ENCODE measurements around the gene BCL2L13.
"Not testable (repeated sequence)": the region's sequence is repeated elsewhere in the genome, so short reads cannot be mapped to it uniquely, and the experiment has no call there.

BCL2L13 gene

GRCh38 chr22:17641269-17641668, 2.7 kb downstream of the BCL2L13 start:
- H3K4me1 ChIP-seq = peaks cover 18 to 30% (median 22%) of the 10 kb centered on the region in 10 experiments
- no peak overlapping the region for H3K9ac ChIP-seq
- H3K27ac ChIP-seq = no peak overlapping the region
- no peak for TF ChIP-seq Cebpa-rat (IDR thresholded peaks at IDR 0.05)
- no peak overlapping the region for H3K4me3 ChIP-seq
- no peaks in the 10 kb centered on the region for H3K27me3 ChIP-seq
- H3K4me2 ChIP-seq = no peak overlapping the region
- peaks cover 0 to 17% (median 0%) of the 10 kb centered on the region in 11 experiments; a peak in 7 of 22 replicates for H4K20me1 ChIP-seq
- H3K36me3 ChIP-seq = peaks cover 0 to 58% (median 28%) of the 10 kb centered on the region in 11 experiments; a peak in 18 of 22 replicates
- H3K9me3 ChIP-seq (replicated peaks in 1 of 11) = peaks cover 0 to 14% (median 10%) of the 10 kb centered on the region in 11 experiments; a peak in 9 of 22 replicates

GRCh38 chr22:17642357-17642756, 3.8 kb downstream of the BCL2L13 start:
- peaks cover 17 to 24% (median 20%) of the 10 kb centered on the region in 10 experiments for H3K4me1 ChIP-seq
- peaks cover 0 to 14% (median 10%) of the 10 kb centered on the region in 11 experiments; a peak in 9 of 22 replicates for H3K9me3 ChIP-seq (replicated peaks in 1 of 11)
- H3K36me3 ChIP-seq = peaks cover 0 to 64% (median 30%) of the 10 kb centered on the region in 11 experiments; a peak in 18 of 22 replicates
- not testable (repeated sequence) for H3K27me3 ChIP-seq, H3K9ac ChIP-seq, H3K4me3 ChIP-seq, H3K27ac ChIP-seq, H3K4me2 ChIP-seq
- H4K20me1 ChIP-seq = peaks cover 0 to 21% (median 4%) of the 10 kb centered on the region in 11 experiments; a peak in 7 of 22 replicates

GRCh38 chr22:17647452-17647851, 8.9 kb downstream of the BCL2L13 start:
- H3K27ac ChIP-seq = no peak overlapping the region
- peaks cover 10 to 83% (median 45%) of the 10 kb centered on the region in 11 experiments; a peak in 19 of 22 replicates for H3K36me3 ChIP-seq

GRCh38 chr22:17647991-17648390, 9.4 kb downstream of the BCL2L13 start:
- peak overlapping the region in 1 of 11 experiments; percentile 29; a peak in 2 of 22 replicates for H3K4me2 ChIP-seq

More at GRCh38 chr22:17647452-17647851, 8.9 kb downstream of the BCL2L13 start:
- Histone ChIP-seq H3K4me1 (peaks cover 0 to 11% (median 4%) of the 10 kb centered on the region in 10 experiments; a peak in 6 of 20 replicates), H3K9ac (no peak overlapping the region), H3K4me3 (no peak overlapping the region), H4K20me1 (peaks cover 0 to 42% (median 16%) of the 10 kb centered on the region in 11 experiments; a peak in 12 of 22 replicates), H3K9me3 (replicated peaks in 1 of 11) (peaks cover 0 to 3% (median under 1%) of the 10 kb centered on the region in 11 experiments; a peak in 6 of 22 replicates), H3K27me3 (no peaks in the 10 kb centered on the region), H3K4me2 (peak overlapping the region in 1 of 11 experiments; percentile 29; a peak in 2 of 22 replicates)
- TF ChIP-seq Cebpa-rat (IDR thresholded peaks at IDR 0.05) = no peak

DNA sequence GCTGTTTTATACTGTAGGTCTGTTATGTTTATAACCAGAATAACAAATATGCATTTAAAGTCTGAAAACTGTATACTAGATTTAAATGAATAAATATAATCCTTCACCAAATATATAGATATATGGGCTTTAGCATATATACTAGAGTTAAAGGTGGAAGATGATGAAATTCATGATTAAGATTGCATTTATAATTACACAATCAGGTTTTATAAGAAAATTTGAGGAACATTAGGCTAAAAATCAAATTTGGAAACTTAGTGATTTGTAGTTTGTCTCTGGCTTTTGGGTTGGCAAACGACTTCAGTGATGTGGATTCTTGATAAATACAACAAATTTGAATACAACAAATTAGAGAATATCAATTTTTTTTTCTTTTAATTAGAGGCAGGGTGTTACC, 10.0 kb downstream of the BCL2L13 start:
- no peak for TF ChIP-seq Cebpa-rat (IDR thresholded peaks at IDR 0.05)
- H3K9ac ChIP-seq = no peak overlapping the region
- H3K9me3 ChIP-seq (replicated peaks in 1 of 11) = no peaks in the 10 kb centered on the region; a peak in 1 of 22 replicates
- peaks cover 0 to 42% (median 17%) of the 10 kb centered on the region in 11 experiments; a peak in 12 of 22 replicates for H4K20me1 ChIP-seq
- H3K4me2 ChIP-seq = no peak overlapping the region
- no peak overlapping the region for H3K27ac ChIP-seq
- H3K27me3 ChIP-seq = no peaks in the 10 kb centered on the region
- peaks cover 0 to 11% (median 4%) of the 10 kb centered on the region in 10 experiments; a peak in 6 of 20 replicates for H3K4me1 ChIP-seq
- H3K36me3 ChIP-seq = peaks cover 14 to 74% (median 42%) of the 10 kb centered on the region in 11 experiments; a peak in 17 of 22 replicates
- no peak overlapping the region for H3K4me3 ChIP-seq

More at GRCh38 chr22:17647991-17648390, 9.4 kb downstream of the BCL2L13 start:
- H4K20me1 ChIP-seq = peaks cover 0 to 42% (median 16%) of the 10 kb centered on the region in 11 experiments; a peak in 12 of 22 replicates
- H3K9ac ChIP-seq = no peak overlapping the region
- TF ChIP-seq Cebpa-rat (IDR thresholded peaks at IDR 0.05) = 0 out of 22 replicates have a peak, but pooled peaks of 1 of the 11 experiments have one; percentile 16
- H3K4me3 ChIP-seq = no peak overlapping the region
- H3K4me1 ChIP-seq = peaks cover 0 to 11% (median 4%) of the 10 kb centered on the region in 10 experiments; a peak in 6 of 20 replicates
- 0 out of 22 replicates have a peak overlapping the region, but pooled peaks of 1 of the 11 experiments have one; percentile 12 for H3K27ac ChIP-seq
- H3K36me3 ChIP-seq = peaks cover 11 to 79% (median 44%) of the 10 kb centered on the region in 11 experiments; a peak in 19 of 22 replicates
- H3K9me3 ChIP-seq (replicated peaks in 1 of 11) = no peaks in the 10 kb centered on the region; a peak in 1 of 22 replicates
- no peaks in the 10 kb centered on the region for H3K27me3 ChIP-seq

- peak overlapping the region in 1 of 11 experiments; percentile 34; a peak in 1 of 22 replicates for H3K9ac ChIP-seq
- H3K9me3 ChIP-seq (replicated peaks in 1 of 11) = no peaks in the 10 kb centered on the region; a peak in 1 of 22 replicates
- H3K27me3 ChIP-seq = no peaks in the 10 kb centered on the region
- H3K27ac ChIP-seq = no peak overlapping the region; a peak in 1 of 22 replicates
- H3K36me3 ChIP-seq = peaks cover 59 to 94% (median 71%) of the 10 kb centered on the region in 11 experiments
- peaks cover 0 to 19% (median 5%) of the 10 kb centered on the region in 11 experiments; a peak in 7 of 22 replicates for H4K20me1 ChIP-seq
- no peak overlapping the region; a peak in 1 of 22 replicates for H3K4me2 ChIP-seq
- no peak overlapping the region for H3K4me3 ChIP-seq
- TF ChIP-seq Cebpa-rat (IDR thresholded peaks at IDR 0.05) = peak in 2 of 11 experiments; percentile 38 to 57; a peak in 3 of 22 replicates
- H3K4me1 ChIP-seq = peaks cover 0 to 11% (median 0%) of the 10 kb centered on the region in 10 experiments; a peak in 6 of 20 replicates
These were observed 16.7 kb downstream of the BCL2L13 start for GRCh38 chr22:17655289-17655688.

DNA sequence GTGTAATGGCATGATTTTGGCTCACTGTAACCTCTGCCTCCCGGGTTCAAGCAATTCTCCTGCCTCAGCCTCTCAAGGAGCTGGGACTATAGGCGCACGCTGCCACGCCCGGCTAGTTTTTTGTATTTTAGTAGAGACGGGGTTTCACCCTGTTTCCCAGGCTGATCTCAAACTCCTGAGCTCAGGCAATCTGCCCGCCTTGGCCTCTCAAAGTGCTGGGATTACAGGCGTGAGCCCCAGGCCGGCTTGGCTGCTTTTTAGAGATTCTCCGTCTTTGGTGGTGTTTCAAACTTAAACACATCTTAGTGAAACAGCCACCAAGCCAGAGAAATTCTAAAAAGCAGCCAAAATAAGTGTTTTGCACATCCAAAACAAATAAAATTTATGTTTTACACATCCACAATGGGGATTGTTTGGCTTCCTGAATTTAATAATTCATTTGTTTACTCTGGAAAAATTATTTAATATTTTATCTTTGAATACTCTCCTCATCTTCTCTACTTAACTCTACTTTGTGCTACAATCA, 18.4 kb downstream of the BCL2L13 start:
- Histone ChIP-seq H3K27me3 (no peaks in the 10 kb centered on the region), H3K9me3 (replicated peaks in 1 of 11) (peaks cover 0 to 10% (median 1%) of the 10 kb centered on the region in 11 experiments; a peak in 9 of 22 replicates), H4K20me1 (peaks cover 0 to 19% (median 4%) of the 10 kb centered on the region in 11 experiments; a peak in 7 of 22 replicates), H3K36me3 (peaks cover 63 to 94% (median 71%) of the 10 kb centered on the region in 11 experiments), H3K27ac (no peak overlapping the region), H3K9ac (no peak overlapping the region), H3K4me1 (peaks cover 0 to 11% (median 0%) of the 10 kb centered on the region in 10 experiments; a peak in 6 of 20 replicates), H3K4me2 (no peak overlapping the region), H3K4me3 (no peak overlapping the region)
- TF ChIP-seq Cebpa-rat (IDR thresholded peaks at IDR 0.05) = no peak

DNA sequence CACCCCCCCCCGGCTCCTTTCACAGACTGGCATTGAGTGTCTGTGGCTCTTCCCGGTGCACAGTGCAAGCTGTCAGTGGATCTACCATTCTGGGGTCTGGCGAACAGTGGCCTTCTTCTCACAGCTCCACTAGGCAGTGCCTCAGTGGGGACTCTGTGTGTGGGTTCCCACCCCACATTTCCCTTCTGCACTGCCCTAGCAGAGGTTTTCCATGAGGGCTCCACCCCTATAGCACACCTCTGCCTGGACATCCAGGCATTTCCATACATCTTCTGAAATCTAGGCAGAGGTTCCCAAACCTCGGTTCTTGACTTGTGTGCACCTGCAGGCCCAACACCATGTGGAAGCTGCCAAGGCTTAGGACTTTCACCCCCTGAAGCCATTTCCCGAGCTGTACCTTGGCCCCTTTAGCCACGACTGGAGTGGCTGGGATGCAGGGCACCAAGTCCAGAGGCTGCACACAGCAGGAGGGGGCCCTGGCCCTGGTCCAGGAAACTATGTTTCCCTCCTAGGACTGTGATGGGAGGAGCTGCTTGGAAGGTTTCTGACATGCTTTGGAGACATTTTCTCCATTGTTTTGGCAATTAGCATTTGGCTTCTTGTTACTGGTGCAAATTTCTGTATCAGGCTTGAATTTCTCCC, 26.0 kb downstream of the BCL2L13 start:
- Histone ChIP-seq H3K36me3 (peaks cover 75 to 100% (median 94%) of the 10 kb centered on the region in 11 experiments), H3K9me3 (replicated peaks in 1 of 11) (peaks cover 37 to 76% (median 62%) of the 10 kb centered on the region in 11 experiments), H3K27ac (no peak overlapping the region), H4K20me1 (peaks cover 0 to 2% (median 0%) of the 10 kb centered on the region in 11 experiments; a peak in 1 of 22 replicates), H3K4me3 (peak overlapping the region in 7 of 10 experiments; percentile 25 to 56 (median 36); a peak in 11 of 20 replicates), H3K9ac (no peak overlapping the region), H3K4me2 (no peak overlapping the region), H3K27me3 (no peaks in the 10 kb centered on the region), H3K4me1 (0 out of 20 replicates have a peak, but pooled peaks cover 0 to 4% (median 0%) of the 10 kb centered on the region in 10 experiments)
- TF ChIP-seq Cebpa-rat (IDR thresholded peaks at IDR 0.05) = no peak

All from BLaER1 treated with 17β-estradiol and CSF1 and Interleukin-3, amounts not matched to agents 10 nM and 100 nM (cell line).